ENCODE measurements around the gene YES1.
"Not testable (repeated sequence)": the region's sequence is repeated elsewhere in the genome, so short reads cannot be mapped to it uniquely, and the experiment has no call there.

YES1 gene

DNA sequence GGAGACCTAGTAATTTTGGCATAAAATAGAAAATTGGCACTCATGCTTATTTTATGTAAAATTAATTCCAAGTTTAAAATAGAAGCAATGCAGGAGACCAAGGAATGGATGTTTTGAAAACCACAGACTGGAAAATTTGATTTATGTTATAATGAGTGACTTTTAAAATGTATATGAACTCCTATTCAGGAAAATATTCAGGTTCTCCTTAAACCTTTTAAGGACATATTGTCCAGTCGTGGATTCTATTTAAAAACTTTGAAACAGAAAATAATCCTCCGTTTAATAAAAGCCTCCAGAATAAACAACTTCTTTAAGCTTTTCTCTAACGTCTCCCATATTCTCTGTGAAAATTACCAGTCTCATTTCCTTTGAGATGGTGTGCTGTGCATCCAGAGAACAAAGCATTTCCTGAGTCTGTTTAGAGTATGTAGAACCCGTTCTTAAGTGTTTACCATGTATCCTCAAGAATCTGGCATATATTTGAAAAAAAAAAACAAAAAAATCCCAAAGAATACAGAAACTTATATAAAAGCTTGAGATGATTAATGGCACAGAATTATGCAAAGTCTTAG lies 8.6 kb upstream of the YES1 start:
- no peak for FAIRE-seq

DNA sequence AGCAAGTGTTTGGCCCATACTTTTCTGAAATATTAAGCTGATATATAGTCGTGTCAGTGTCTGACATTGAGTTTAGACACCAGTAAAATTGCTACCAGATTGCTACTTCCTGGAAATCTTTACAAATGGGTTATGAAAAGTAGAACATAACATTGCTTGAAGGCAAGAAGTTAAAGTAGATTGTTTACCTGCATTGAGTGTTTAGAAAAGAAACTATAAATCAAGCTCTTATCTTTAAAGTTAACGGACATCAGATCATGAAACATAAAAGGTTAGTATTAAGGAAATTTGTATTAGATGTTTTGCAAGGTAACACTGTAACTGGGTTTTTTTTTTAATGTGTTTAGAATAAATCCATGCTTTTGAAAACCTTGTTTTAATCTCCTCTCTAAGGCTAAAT lies 4.8 kb upstream of the YES1 start:
- no peak for FAIRE-seq

DNA sequence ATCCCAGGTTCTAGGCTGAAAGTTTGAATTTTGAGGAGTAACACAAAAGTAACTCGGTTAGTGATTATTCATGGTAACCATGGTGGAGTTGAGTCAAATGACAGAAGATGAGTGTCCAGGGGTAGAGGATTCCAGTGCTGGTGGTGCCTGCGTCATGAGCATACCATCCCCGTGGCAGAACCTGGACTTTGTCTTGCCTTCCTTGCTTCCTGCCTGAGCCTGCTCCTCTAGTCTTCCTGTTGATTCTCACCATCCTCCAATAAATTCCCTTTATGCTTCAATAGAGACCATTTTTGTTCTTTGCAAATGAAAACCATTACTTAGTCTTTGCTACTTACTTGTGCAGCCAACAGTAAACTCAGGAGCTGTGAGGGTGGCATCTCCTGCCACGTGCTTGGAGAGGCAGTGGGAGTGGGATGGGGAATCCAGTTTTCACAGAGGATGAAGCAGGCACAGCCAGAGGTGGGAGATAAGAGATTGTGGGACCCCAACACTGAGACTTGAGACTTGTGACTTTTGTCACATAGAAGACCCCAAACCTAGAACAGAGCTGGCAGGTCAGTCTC lies 4.1 kb upstream of the YES1 start:
- no peak for FAIRE-seq

DNA sequence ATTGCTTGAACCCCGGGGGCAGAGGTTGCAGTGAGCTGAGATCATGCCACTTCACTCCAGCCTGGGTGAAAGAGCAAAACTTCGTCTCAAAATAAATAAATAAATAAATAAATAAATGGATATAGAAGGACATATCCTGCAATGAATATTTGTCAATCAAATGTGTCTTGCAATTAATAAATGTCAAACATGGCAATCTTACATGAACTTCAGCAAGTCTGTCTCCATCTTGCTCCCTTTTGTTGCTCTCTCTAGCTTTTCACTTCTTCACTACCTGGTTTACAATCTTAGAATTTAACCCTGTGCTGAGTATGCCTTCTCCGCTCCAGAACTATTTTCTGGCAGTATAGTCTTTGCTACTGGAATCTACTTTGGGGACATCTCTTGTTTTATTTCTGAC lies 3.3 kb upstream of the YES1 start:
- no peak for FAIRE-seq

DNA sequence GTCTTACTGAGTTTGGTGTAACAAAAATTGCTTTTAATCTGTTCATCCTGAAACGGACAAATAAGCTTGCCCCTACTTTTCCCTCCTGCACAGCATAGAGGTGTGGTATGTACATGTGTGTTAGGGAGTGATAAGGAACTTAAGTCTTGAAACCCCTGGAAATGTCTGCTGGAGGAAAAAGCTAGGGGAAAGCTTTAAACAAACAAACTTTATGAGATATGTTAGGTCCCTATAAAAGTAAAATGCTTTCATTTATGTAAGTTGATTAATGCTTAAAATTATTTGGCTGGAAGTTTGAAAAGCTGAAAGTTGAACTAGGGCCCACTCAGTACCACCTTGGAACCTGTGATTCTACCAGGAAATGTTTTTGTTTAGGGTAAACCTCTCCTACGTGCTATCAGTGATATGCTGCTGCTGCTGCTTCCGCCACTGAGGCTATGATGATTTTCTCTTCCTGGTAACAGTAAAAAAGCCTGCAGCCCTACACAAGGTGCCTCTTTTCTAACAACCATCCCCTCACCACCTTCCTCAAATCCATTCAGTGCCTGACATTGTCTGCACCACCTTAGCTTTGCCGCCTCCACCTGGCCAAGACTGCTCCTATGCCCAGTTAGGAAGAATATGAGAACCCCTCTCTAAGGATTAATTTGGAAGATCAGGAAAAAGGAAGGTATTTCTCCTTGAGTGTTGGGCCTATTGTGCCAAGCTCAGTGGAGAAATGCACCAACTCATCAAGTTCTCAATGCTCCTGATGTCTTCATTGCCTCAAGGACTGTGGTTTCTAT lies 2.5 kb upstream of the YES1 start:
- no peak for FAIRE-seq

DNA sequence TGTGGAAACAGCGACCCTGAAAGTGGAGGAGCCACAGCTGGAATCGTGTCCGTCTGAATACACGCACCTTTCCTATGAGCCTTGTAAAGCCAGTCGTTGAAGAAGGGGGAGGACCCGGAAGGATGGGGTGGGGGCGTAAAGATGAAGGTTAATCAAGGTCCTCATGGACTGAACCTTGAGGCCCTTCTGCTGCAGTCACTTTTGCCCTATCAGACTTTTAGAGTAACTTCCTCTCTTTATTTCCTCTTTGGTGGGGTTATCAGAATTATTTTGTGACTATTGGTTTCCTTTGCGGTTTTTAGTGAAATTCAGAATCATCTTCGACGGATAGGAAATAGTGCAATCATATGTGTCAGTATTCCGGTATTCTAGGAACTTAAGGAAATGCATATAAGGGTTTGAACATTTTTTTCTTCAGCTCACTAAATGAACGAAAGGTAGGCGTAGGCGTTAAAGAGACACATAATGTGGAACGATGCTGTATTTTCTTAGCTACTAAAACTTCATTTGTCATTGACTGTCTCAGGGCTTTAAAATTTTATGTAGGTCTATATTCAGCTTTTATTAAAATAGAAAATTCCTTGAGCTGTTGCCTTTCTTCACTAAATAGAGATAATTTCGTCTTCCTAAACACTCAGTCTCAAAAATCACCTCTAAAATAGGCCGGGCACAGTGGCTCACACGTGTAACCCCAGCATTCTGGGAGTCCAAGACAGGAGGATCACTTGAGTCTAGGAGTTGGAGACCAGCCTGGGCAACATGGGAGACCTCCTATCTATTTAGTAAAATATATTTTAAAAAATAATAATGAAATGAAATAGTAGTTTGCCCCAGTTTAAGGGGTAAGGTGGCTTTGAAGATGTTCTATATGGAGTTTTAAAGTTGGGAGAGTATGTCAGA lies 1.4 kb upstream of the YES1 start:
- FAIRE-seq, result no peak

DNA sequence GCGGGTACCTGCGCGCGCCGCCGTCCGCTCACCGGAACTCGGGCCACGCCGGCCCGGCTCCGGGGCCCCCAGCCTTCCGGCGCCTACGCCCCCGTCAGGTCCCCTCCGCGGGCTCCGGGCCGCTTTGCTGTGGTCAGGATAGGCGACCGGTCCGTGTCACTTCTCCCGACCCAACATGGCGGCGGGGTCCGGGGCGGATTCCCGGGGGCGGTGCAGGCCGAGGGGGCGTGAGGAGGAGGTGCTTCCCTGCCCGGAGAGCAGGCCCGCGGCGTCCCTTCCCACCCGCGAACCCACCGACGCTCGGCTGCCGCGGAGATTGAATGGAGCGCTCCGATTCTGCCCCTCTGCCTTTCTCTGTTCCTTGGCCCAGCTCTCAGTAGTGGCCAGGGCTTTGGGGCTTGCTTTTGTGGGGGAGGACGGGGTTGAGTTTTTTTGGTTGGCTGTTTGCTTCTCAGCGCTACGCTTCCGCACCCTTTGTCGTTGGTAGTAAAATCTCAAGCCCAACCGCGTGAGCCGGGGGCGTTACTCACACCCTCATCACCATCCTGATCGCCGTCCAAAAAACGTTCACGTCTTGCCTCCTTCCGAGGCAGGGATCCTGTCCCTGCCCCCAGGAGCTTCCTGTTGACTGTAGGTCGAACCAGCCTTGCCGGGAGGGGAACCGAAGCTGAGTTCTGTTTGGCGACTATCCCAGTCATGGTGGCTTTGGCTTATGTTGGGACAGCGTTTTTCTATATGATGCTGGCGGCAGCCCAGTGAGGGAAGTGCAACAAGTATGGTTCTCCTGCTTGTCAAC lies 532 bp upstream of the YES1 start:
- FAIRE-seq, result no peak

DNA sequence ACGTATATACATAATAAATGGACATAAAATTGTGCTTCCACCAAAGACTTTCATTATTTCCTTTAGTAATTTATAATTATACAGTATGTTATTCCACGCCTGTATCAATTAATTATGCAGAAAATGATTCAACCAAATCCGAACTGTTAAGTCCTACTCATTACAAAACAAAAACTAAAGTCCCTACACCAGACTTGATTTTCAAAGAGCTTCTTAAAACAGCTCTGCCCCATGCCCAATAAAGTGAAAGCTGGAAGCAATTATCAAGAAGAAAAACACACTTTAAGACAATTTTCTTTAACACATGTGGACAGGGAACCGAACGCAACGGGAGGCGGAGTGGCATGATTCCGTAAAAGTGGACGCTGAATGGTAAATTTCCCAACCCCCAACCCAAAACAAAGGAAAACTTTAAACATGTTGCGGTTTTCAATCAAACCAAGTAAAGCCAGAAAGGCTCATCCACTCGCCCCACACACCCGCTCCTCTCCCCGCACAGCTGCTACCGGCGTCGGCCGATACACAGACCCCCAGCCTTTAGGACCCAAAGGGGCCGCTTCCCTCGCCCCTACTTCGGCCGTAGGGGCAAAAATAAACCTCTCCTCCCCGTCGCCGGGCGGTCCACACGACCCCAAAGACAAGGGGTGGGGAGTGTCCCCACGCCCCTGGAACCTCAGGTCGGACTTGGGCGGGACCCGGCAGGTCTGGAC lies 705 bp downstream of the YES1 start:
- no peak for FAIRE-seq

DNA sequence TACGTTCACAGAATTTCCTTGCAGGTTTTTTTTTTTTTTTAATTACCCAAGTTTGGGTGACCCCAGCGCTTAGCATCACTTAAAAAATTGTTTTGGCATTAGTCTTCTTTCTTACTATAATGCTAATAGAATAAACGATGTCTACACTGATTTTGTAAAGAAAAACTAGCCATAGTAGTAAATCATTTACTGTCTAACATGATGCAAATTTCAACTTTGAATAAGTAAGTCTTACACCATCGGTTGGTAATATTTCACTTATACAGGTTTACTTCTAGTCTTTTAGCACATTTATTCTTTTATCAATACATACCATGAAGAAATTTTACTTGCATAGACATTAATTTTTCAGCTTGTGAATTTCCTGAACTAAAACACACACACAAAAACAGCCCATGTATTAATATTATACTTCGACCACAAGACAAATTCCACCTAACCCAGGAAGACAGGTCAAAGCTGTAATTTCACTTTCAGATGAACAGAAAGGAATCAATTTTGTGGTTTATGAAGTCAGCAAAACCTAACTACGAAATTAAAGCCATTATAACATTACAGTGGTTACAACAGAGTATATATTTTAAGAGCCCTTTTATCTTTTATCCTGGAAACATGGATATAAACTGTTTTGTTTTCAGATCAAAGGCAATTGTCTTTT lies 1.9 kb downstream of the YES1 start:
- FAIRE-seq, result no peak

DNA sequence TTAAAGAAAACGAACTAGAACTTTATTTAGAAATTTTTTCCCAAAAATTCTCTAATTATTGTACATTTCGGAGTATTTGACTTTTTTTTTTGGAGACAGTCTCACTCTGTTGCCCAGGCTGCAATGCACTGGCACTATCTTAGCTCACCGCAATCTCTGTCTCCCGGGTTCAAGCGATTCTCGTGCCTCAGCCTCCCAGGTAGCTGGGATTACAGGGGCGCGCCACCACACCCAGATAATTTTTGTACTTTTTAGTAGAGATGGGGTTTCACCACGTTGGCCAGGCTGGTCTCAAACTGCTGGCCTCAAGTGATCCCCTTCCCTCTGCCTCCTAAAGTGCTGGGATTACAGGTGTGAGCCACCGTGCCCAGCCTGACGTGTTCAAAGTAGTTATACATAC lies 2.8 kb downstream of the YES1 start:
- FAIRE-seq, result not testable (repeated sequence)

DNA sequence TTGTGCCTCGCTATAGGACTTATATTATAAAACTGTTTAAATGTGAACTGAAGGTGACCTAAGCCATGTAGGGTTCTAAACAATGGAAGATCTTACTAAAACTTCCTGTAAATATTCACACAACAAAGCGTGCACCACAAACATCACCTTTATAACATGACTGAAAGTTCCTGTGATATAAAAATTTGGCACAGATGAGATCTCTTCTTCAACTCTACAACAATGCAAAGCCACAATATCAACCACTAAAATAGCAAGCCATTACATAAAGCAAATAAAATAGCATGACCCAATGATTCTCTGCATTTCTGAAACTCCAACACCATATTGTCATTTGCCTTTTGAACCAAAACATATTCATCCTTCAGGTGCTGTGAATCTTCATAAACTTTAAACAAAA lies 3.5 kb downstream of the YES1 start:
- FAIRE-seq, result no peak

DNA sequence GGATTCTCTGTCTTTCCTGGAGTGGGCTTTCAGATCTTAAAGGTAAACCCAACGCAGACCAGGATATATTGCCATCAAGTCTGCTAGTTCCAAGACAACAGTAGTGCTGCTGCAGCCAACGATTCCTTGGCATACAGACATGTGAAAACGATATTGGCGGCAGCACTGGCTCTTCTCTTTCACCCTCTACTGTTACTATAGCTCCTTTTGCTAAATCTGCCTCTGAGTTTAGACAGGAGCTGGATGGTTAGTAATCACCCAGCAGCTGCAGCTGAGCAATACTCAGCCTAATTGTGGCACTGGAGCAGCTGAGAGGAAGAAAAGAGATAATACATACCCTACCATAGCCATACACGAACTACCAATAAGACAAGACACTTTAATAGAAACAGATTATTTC lies 4.0 kb downstream of the YES1 start:
- no peak for FAIRE-seq

DNA sequence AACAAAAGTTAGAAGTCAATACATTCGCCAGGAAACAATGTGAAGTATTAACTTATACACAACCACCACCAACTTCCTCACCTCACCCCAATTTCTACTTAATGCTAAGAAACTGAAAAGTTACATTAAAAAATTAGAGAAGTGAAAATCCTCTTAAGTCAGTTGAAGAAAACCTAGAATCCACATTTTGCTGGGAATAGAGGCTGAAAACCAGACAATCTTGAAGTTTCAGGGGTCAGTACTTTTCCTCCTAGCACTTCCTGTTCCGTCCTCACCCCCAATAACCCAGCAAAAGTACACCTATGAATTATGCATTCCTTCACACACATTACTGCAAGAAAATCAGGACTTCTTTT lies 6.3 kb downstream of the YES1 start:
- FAIRE-seq, result no peak

DNA sequence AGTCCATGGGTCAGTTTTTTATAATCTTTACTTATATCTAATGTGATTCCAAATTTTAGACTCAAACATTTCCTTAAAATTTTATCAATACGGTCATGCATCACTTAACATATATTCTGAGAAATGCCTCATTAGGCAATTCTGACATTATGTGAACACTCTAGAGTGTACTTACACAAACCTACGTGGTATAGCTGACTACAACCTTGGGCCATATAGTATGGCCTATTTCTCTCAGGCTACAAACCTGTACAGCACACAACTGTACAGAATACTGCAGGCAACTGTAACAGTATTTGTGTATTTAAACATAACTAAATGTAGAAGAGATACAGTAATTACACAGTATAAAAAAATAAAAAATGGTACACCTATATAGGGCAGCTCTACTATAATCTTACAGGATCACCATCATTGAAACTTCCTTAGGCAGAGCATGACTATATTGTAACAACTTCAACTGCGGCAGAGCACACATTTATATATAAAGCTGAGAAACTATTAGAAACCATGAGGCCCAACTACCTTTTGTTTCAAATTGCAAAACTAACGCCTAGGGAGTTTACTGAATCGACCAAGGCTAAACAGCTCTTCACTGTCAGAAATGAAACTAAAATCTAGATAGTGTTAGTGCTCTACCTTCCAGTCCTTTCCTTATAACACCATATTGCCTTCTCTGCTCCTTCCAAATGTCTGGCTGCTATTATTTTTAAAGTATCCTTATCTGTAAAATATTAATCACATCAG lies 6.9 kb downstream of the YES1 start:
- FAIRE-seq, result no peak

DNA sequence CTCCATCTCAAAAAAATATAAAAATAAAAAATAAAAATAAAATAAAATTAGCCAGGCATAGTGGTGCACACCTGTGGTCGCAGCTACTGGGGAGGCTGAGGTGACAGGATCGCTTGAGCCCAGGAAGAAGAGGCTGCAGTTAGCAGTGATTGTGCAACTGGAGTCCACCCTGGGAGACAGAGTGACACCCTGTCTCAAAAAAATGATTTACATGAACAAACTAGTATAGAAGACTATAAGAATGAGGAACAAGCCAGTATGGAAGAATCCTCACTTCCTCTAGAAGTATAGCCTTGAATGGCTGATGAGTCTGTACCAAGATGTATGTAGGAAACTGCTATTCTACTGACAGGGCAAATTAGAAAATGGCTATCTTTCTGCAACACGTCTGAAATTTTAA lies 10.9 kb downstream of the YES1 start:
- no peak for FAIRE-seq

DNA sequence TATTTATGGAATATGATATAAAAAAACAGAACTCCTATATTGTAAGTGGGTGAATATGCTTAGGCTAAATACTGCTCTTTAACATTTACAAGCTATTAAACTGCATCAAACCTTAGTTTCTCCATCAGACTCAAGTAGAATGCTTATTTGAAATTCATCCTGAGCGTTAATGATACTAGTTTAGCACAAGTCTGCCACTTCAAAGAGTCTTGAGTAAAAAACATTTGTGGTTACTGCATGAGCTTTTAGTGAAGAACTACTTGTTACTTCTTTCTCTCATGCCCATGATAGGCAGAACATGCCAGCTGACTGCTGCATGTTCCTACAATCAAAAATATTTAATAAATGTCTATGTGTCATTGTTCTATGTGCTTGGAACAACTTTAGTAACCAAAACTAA lies 12.1 kb downstream of the YES1 start:
- FAIRE-seq, result no peak

DNA sequence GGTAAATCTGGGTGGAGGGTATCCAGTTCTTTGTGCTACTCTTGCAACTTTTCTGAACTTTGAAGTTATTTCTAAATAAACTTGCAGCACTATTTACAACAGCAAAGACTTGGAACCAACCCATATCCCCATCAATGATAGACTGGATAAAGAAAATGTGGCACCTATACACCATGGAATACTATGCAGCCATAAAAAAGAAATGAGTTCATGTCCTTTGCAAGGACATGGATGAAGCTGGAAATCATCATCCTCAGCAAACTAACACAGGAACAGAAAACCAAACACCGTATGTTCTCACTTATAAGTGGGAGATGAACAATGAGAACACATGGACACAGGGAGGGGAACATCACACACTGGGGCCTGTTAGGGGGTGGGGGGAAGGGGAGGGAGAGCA lies 16.7 kb downstream of the YES1 start:
- not testable (repeated sequence) for FAIRE-seq

DNA sequence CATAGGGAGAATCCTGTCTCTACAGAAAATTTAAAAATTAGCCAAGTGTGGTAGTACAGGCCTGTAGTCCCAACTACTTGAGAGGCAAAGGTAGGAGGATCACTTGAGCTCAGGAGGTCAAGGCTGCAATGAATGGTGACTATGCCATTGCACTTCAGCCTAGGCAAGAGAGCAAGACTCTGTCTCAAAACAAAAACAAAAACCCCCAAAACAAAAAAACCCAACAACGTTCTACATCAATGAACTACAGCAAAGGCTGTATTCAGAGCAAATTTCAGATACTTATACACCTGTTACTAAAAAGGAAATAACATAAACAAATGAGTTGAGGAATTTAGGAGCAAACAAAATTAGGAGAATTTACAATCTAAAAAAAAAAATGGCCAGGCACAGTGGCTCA lies 22.6 kb downstream of the YES1 start:
- no peak for FAIRE-seq

DNA sequence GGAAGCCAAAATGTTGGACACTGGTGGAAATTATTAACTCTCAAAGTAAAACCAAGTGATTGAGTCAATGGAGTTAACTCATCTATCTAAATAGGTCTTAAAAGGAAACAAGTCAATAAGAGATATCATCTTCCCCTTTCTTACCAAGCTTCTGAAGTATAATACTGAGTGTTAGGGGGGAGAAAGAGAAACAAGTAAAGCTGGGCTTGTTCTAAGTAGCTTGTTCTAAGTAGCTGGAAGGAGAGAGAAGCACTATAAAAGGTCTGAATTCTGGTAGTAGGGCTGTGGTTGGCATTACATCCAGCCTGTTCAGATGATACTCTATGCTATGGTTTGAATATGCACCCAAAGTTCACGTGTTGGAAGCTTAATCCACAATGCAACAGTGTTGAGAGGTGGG lies 26.8 kb downstream of the YES1 start:
- no peak for FAIRE-seq

DNA sequence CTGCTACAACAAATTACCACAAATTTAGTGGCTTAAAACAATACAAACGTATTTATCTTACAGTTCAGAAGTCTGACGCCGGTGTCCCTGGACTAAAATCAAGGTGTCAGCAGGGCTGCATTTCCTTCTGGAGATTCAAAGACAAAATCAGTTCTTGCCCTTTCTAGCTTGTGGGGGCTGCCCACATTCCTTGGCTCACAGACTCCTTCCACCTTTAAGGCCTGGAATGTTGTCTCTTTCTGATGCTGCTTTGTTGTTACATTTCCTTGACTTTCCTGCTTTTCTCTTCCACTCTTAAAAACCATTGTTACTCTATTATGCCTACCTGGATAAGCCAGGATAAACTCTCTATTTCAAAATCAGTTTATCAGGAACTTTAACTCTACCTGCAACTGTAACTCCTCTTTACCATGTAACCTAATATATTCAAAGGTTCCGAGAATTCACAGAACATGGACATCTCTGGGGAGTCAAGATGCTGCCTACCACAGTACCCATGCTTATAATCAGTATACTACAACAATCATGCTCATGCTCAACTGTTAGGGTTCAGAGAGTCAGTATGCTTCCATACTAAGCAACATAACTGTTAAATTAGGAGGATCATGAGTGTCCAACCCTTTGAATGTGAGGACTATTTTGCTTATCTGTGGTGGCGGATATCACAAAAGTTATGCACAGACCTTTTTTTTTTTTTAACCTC lies 27.4 kb downstream of the YES1 start:
- no peak for FAIRE-seq

Measured in A204.1 (cell line).